HEK293 (cell line): ENCODE data around the gene INPP5B.
"Not testable (repeated sequence)": the region's sequence is repeated elsewhere in the genome, so short reads cannot be mapped to it uniquely, and the experiment has no call there.

Experiments
- CTCF ChIA-PET: fragments of 350-600 bp; formaldehyde crosslinking; extraction: SDS; loops from one replicate; lab custom pipeline; 2021; ENCODE audit warnings: antibody characterized with exemption; lab: Yijun Ruan, JAX
- POLR2A ChIA-PET: fragments of 300-600 bp; formaldehyde crosslinking; extraction: SDS; loops from one replicate; lab custom pipeline; 2020; ENCODE audit warnings: antibody characterized with exemption, inconsistent platforms; lab: Yijun Ruan, JAX
- H3K27ac ChIP-seq: fragments of 200-500 bp; sonication (Bioruptor generic); 2 replicates; pipeline ENCODE4 v1.5.1; 2014; ENCODE audit warnings: low read depth, low read length, control low read depth, inconsistent platforms; ENCODE audit errors: extremely low read depth
- H3K36me3 ChIP-seq, 2 experiments: fragments of 200-500 bp in 1 of 2; sonication (Bioruptor generic) in 1 of 2; 1 replicate in 1 of 2; 2 replicates in 1 of 2; pipeline ENCODE4 v1.5.1; 2014 to 2017; ENCODE audit warnings: inconsistent platforms in 2 of 2, low read length in 2 of 2; ENCODE audit not compliant: control insufficient read depth in 2 of 2, insufficient read depth in 1 of 2
- H3K4me1 ChIP-seq: fragments of 200-500 bp; sonication (Bioruptor generic); 2 replicates; pipeline ENCODE4 v1.5.1; 2014; ENCODE audit warnings: mild to moderate bottlenecking, low read length, inconsistent platforms; ENCODE audit not compliant: control insufficient read depth, insufficient read depth
- H3K4me3 ChIP-seq: 2 replicates; pipeline ENCODE4 v1.5.1; 2011; ENCODE audit warnings: low read depth, mild to moderate bottlenecking, control low read depth, low read length, moderate library complexity
- H3K9me3 ChIP-seq: fragments of 200-500 bp; sonication (Bioruptor generic); 2 replicates; pipeline ENCODE4 v1.5.1; 2014; ENCODE audit warnings: low read depth, low read length, inconsistent platforms; ENCODE audit not compliant: control insufficient read depth, insufficient read depth
- ATF2 ChIP-seq: fragments of 450-650 bp; formaldehyde crosslinking; IDR thresholded peaks from 2 replicates; pipeline ENCODE4 v1.5.1; 2016; ENCODE audit warnings: missing biosample characterization, missing genetic modification characterization, low read depth
- KLF9 ChIP-seq: fragments of 450-650 bp; formaldehyde crosslinking; IDR thresholded peaks from 2 replicates; pipeline ENCODE4 v1.5.1; 2016; ENCODE audit warnings: missing biosample characterization, missing genetic modification characterization, low read depth
- MZF1 ChIP-seq: fragments of 450-650 bp; formaldehyde crosslinking; IDR thresholded peaks from 2 replicates; pipeline ENCODE4 v1.5.1; 2017; ENCODE audit warnings: missing biosample characterization, missing genetic modification characterization, borderline replicate concordance
- SCRT1 ChIP-seq: fragments of 450-650 bp; formaldehyde crosslinking; IDR thresholded peaks from 2 replicates; pipeline ENCODE4 v1.5.1; 2016; ENCODE audit warnings: missing biosample characterization, missing genetic modification characterization, borderline replicate concordance
- ZNF121 ChIP-seq: fragments of 450-650 bp; formaldehyde crosslinking; IDR thresholded peaks from 2 replicates; pipeline ENCODE4 v1.5.1; 2016; ENCODE audit warnings: missing biosample characterization, missing genetic modification characterization
- ZNF518A ChIP-seq: fragments of 450-650 bp; formaldehyde crosslinking; conservative IDR thresholded peaks from 2 replicates; pipeline ENCODE4 v1.5.1; 2016; ENCODE audit warnings: low read depth, missing biosample characterization, missing genetic modification characterization
- ZNF521 ChIP-seq: fragments of 450-650 bp; formaldehyde crosslinking; IDR thresholded peaks from 2 replicates; pipeline ENCODE4 v1.5.1; 2017; ENCODE audit warnings: missing biosample characterization, mild to moderate bottlenecking, missing genetic modification characterization
- ZSCAN18 ChIP-seq: fragments of 450-650 bp; formaldehyde crosslinking; IDR thresholded peaks from 2 replicates; pipeline ENCODE4 v1.5.1; 2016; ENCODE audit warnings: missing biosample characterization, missing genetic modification characterization

Gene INPP5B

GRCh38 chr1:37944086-37944763 is 2.6 kb downstream of the INPP5B start:
- POLR2A ChIA-PET = interaction anchor here (0.6 to 1.7 kb wide), 2 partner anchors 13 to 1582 kb away, joined by 3 to 5 read pairs; no protein-coding TSS in a partner anchor
- no peaks in the 10 kb centered on the region for H3K9me3 ChIP-seq
- H3K4me1 ChIP-seq = no peaks in the 10 kb centered on the region
- TF ChIP-seq KLF9 (tag by site-specific recombination) (no peak), ATF2 (tag by site-specific recombination) (peak; percentile 46; the same call in 1 of the 2 replicates), ZNF121 (tag by site-specific recombination) (peak; percentile 95), ZNF521 (no peak), ZSCAN18 (tag by site-specific recombination) (no peak), ZNF518A (tag by site-specific recombination) (no peak)
- peaks cover 0 to 25% of the 10 kb centered on the region in 2 experiments; a peak in 2 of 3 replicates for H3K36me3 ChIP-seq
- CTCF ChIA-PET = interaction anchor here (0.6 to 1.4 kb wide), 3 partner anchors 47 to 1353 kb away, joined by 3 to 5 read pairs (median 4); no protein-coding TSS in a partner anchor
- H3K27ac ChIP-seq = no peak overlapping the region
- no peak overlapping the region for H3K4me3 ChIP-seq

GRCh38 chr1:37940299-37940947 is 6.4 kb downstream of the INPP5B start:
- no peak for TF ChIP-seq MZF1 (tag by site-specific recombination)
- TF ChIP-seq SCRT1 (tag by site-specific recombination) = peak; percentile 7; the same call in 1 of the 2 replicates
- Histone ChIP-seq H3K9me3 (no peaks in the 10 kb centered on the region), H3K4me1 (no peaks in the 10 kb centered on the region), H3K4me3 (no peak overlapping the region), H3K27ac (no peak overlapping the region), H3K36me3 (peaks cover 0 to 35% of the 10 kb centered on the region in 2 experiments; a peak in 2 of 3 replicates)
- ChIA-PET POLR2A (interaction anchor here (2.0 kb wide), 1 partner anchor 9 kb away, joined by 10 read pairs; no protein-coding TSS in a partner anchor), CTCF (interaction anchor here (0.7 to 1.3 kb wide), 3 partner anchors 9 to 378 kb away, joined by 3 to 4 read pairs (median 4); no protein-coding TSS in a partner anchor)

GRCh38 chr1:37936760-37937159 is 10.1 kb downstream of the INPP5B start:
- CTCF ChIA-PET = interaction anchor here (0.6 to 1.2 kb wide), 4 partner anchors 10 to 171 kb away, joined by 3 to 6 read pairs (median 4); no protein-coding TSS in a partner anchor
- POLR2A ChIA-PET = interaction anchor here (0.6 to 1.3 kb wide), 3 partner anchors 11 to 21 kb away, joined by 3 to 4 read pairs (median 3); partner anchors contain the start of gene INPP5B
- H3K9me3 ChIP-seq, H3K4me1 ChIP-seq, H3K27ac ChIP-seq, H3K4me3 ChIP-seq: not testable (repeated sequence)
- H3K36me3 ChIP-seq = peaks cover 0 to 35% of the 10 kb centered on the region in 2 experiments; a peak in 2 of 3 replicates
